Skeletal muscle tissue (tissue), 5 donors: Measurements from ENCODE around the gene RNGTT. TPM values are rescaled to one million over a fixed set of nuclear protein-coding genes. Genes with fewer than 3 reads are reported as not detected.

Experiments used
- H3K27ac ChIP-seq: one replicate; pipeline ENCODE4 v1.7.0; 2013; ENCODE audit warnings: mild to moderate bottlenecking, low read depth, low read length, inconsistent platforms
- H3K27me3 ChIP-seq, 3 donors: one replicate each; pipeline ENCODE4 v1.7.0; 2013; ENCODE audit warnings: low read length in 3 of 3; ENCODE audit not compliant: control insufficient read depth in 3 of 3, insufficient read depth in 3 of 3
- H3K36me3 ChIP-seq, 3 donors: one replicate each; pipeline ENCODE4 v1.7.0; 2013; ENCODE audit warnings: low read length in 3 of 3; ENCODE audit not compliant: control insufficient read depth in 3 of 3, insufficient read depth in 3 of 3
- H3K4me1 ChIP-seq, 3 donors: one replicate each; pipeline ENCODE4 v1.7.0; 2013; ENCODE audit warnings: low read length in 3 of 3, mild to moderate bottlenecking in 3 of 3; ENCODE audit not compliant: control insufficient read depth in 3 of 3, insufficient read depth in 3 of 3
- H3K4me3 ChIP-seq, 3 donors: one replicate each; pipeline ENCODE4 v1.7.0; 2013; ENCODE audit warnings: low read length in 3 of 3
- H3K9ac ChIP-seq, 3 donors: one replicate each; pipeline ENCODE4 v1.7.0; 2013; ENCODE audit warnings: low read length in 3 of 3, mild to moderate bottlenecking in 3 of 3, moderate library complexity in 2 of 3, low read depth in 1 of 3
- H3K9me3 ChIP-seq, 3 donors: one replicate each; pipeline ENCODE4 v1.7.0; 2013; ENCODE audit warnings: low read length in 3 of 3; ENCODE audit not compliant: control insufficient read depth in 3 of 3
- small RNA-seq: library from RNA; depleted of rRNA; stranded (forward); fragments of <200 nt; gene quantifications from one replicate; pipeline ENCODE3, GENCODE V24; 2014
- total RNA-seq: library from RNA; depleted of rRNA; stranded (reverse); fragments of >200 nt; gene quantifications from one replicate; pipeline ENCODE4 v1.2.3, GENCODE V29; 2014
- donor health status: Osteomylitis.

Gene RNGTT
- total RNA-seq, 1 donor from 2014 or later = 19.3 TPM

GRCh38 chr6:88563277-88563625 is 400.2 kb downstream of the RNGTT start:
- no peak overlapping the region for H3K27ac ChIP-seq
- H3K27me3 ChIP-seq = no peaks in the 10 kb centered on the region
- H3K36me3 ChIP-seq = no peaks in the 10 kb centered on the region
- H3K9ac ChIP-seq = no peak overlapping the region
- no peak overlapping the region for H3K4me3 ChIP-seq
- no peaks in the 10 kb centered on the region for H3K4me1 ChIP-seq
- H3K9me3 ChIP-seq = no peaks in the 10 kb centered on the region

GRCh38 chr6:88562353-88563276 is 400.8 kb downstream of the RNGTT start:
- Histone ChIP-seq H3K36me3 (no peaks in the 10 kb centered on the region), H3K27me3 (no peaks in the 10 kb centered on the region), H3K27ac (no peak overlapping the region), H3K4me1 (no peaks in the 10 kb centered on the region), H3K9ac (no peak overlapping the region), H3K4me3 (no peak overlapping the region), H3K9me3 (no peaks in the 10 kb centered on the region)

- Histone ChIP-seq H3K9me3 (no peaks in the 10 kb centered on the region), H3K27me3 (no peaks in the 10 kb centered on the region), H3K27ac (no peak overlapping the region), H3K4me3 (no peak overlapping the region), H3K4me1 (no peaks in the 10 kb centered on the region), H3K36me3 (no peaks in the 10 kb centered on the region), H3K9ac (no peak overlapping the region)
Observed at GRCh38 chr6:88561954-88562315, 401.5 kb downstream of the RNGTT start.

DNA sequence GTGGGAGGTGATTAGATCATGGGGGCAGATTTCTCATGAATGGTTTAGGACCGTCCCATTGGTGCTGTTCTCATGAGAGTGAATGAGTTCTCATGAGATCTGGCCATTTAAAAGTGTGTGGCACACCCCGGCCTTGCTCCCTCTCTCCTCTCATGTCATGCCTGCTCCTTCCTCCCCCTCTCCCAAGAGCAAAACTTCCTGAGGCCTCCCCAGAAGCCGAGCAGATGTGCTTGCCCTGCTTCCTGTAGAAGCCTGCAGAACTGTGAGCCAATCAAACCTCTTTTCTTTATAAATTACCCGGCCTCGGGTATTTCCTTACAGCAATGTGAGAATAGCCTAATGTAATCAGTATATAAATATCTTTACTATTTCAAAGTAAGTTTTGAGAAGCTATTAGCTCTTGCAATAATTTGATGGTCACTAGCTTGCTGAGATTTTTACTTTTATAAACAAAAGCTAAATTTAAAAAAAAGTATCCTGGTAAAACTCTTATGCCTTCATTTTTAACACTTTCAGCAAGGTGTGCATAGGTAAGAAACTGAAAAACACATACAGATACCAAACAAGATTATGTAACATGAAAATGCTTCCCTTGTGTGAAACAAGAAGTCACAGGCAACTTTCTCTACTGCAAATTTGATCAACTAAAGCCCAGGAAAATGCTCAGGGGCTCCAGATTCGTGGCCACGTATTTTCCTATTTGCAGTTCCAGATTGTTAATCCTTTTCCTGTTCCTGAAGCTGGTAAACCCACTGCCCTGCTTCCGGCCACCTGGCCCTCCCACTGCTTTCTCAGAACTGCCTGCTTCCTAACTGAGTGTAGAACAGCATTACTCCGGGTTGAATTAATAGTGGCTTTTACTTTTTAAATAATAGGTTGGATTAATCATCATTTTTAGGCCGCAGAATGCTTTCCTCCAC is 402.1 kb downstream of the RNGTT start:
- Histone ChIP-seq H3K9ac (no peak overlapping the region), H3K27ac (no peak overlapping the region), H3K36me3 (no peaks in the 10 kb centered on the region), H3K27me3 (no peaks in the 10 kb centered on the region), H3K9me3 (no peaks in the 10 kb centered on the region), H3K4me3 (no peak overlapping the region), H3K4me1 (no peaks in the 10 kb centered on the region)

Small RNAs within 50 kb of the gene (small RNA-seq; reads per million reads assigned to genes)
- gene AL079342.1 = not detected
- gene RF00045 = not detected

Other genes with a start within 250 kb of the RNGTT start
- gene PNRC1, start 117.1 kb upstream of the RNGTT start, total RNA-seq = 132 TPM
- 2.6 TPM for gene SRSF12, start 154.5 kb upstream of the RNGTT start, total RNA-seq
- 24.0 TPM for gene PM20D2, start 182.4 kb upstream of the RNGTT start, total RNA-seq